Right cardiac atrium (tissue), 5 donors: ENCODE results near the gene PSMG3. TPM values are rescaled to one million over a fixed set of nuclear protein-coding genes. Genes with fewer than 3 reads are reported as not detected.

Source experiments
- ATAC-seq, 2 donors: fragments of 200-7000 bp; cut with Tn5 transposase; one replicate each; pipeline versions ENCODE4 v1.8.0 to v1.9.1; 2020; ENCODE audit warnings: moderate library complexity in 2 of 2, mild to moderate bottlenecking in 1 of 2
- DNase-seq, 3 donors: peaks; one replicate each; pipeline ENCODE4 v3.0.0-alpha.2; 2020
- H3K27ac ChIP-seq: one replicate; pipeline ENCODE4 v1.5.1; 2013; ENCODE audit warnings: mild to moderate bottlenecking, low read length, control low read depth, moderate library complexity
- H3K27me3 ChIP-seq: one replicate; pipeline ENCODE4 v1.6.1; 2013; ENCODE audit not compliant: control insufficient read depth, insufficient read depth
- H3K4me1 ChIP-seq: one replicate; pipeline ENCODE4 v1.6.1; 2013; ENCODE audit warnings: low read length; ENCODE audit not compliant: control insufficient read depth, insufficient read depth
- H3K4me3 ChIP-seq: one replicate; pipeline ENCODE4 v1.5.1; 2013; ENCODE audit warnings: low read length, control low read depth
- H3K9me3 ChIP-seq: one replicate; pipeline ENCODE4 v1.6.1; 2013; ENCODE audit warnings: low read length; ENCODE audit not compliant: control insufficient read depth
- WGBS: extraction: QIAGEN DNeasy Blood & Tissue Kit; methylation state at CpG from one replicate; pipeline ENCODE4 v1.1.7; 2013; 5-methylcytosine and 5-hydroxymethylcytosine counted together
- intact Hi-C, 4 donors: fragments of 100-400 bp; cut with DNase I; formaldehyde crosslinking; loops; one replicate each; pipeline versions ENCODE4 v1.11.0 to v1.14.0; 2022 to 2023
- polyA plus RNA-seq: library from polyadenylated mRNA; stranded (reverse); fragments of 200-250 nt; gene quantifications from one replicate; pipeline ENCODE4 v1.2.3, GENCODE V29; 2013
- total RNA-seq, 4 donors: library from RNA; stranded (reverse); fragmentation: NEBNext Ultra II Directional; extraction: Animal tissue kit (Norgen Biotek cat#: 25700); gene quantifications; one replicate each; pipeline ENCODE4 v1.2.1, GENCODE V29; 2021
- donor health status: healthy with polysubstance abuse.
- donor health status: DM: no; HTN: yes; CAD: no.
- donor health status: DM: no; HTN: no; CAD: no.
- donor health status: DM: no; HTN: yes; CAD: no; lungs with severe emphysema.
- donor health status: DM: yes; HTN: yes; CAD: no.

PSMG3 gene
- total and polyA plus RNA-seq, 5 donors: 11.6 to 27.6 (median 14.3) TPM

GRCh38 chr7:1541431-1542162, 28.2 kb downstream of the PSMG3 start:
- Histone ChIP-seq H3K27me3 (no peaks in the 10 kb centered on the region), H3K9me3 (no peaks in the 10 kb centered on the region), H3K27ac (no peak overlapping the region), H3K4me3 (no peak overlapping the region), H3K4me1 (peaks cover 3% of the 10 kb centered on the region)
- intact Hi-C loops: no loop called here
- no peak for ATAC-seq
- peak in 2 of 3 donors; percentile 52 to 53 for DNase-seq
- 92% methylated on average over 33 of the region's 33 CpGs for WGBS

- no peak overlapping the region for H3K27ac ChIP-seq
- no peaks in the 10 kb centered on the region for H3K27me3 ChIP-seq
- H3K9me3 ChIP-seq: no peaks in the 10 kb centered on the region
- peak in 2 of 3 donors; percentile 47 to 63 for DNase-seq
- peaks cover 3% of the 10 kb centered on the region for H3K4me1 ChIP-seq
- intact Hi-C loops: no loop called here
- no peak for ATAC-seq
- no peak overlapping the region for H3K4me3 ChIP-seq
- 89% methylated on average over 31 of the region's 31 CpGs for WGBS
Observed at GRCh38 chr7:1540776-1541271, 29.0 kb downstream of the PSMG3 start.

GRCh38 chr7:1539882-1540775, 29.7 kb downstream of the PSMG3 start:
- Histone ChIP-seq H3K27me3 (no peaks in the 10 kb centered on the region), H3K4me1 (peaks cover 3% of the 10 kb centered on the region), H3K4me3 (no peak overlapping the region), H3K9me3 (no peaks in the 10 kb centered on the region), H3K27ac (no peak overlapping the region)
- intact Hi-C loops: no loop called here
- DNase-seq: peak; percentile 26 to 65 (median 57)
- no peak for ATAC-seq
- 94% methylated on average over 73 of the region's 73 CpGs for WGBS

- DNase-seq (peak; percentile 35 to 76 (median 71)), ATAC-seq (no peak)
- intact Hi-C loops: no loop called here
- Histone ChIP-seq H3K27ac (peak overlapping the region; percentile 98), H3K9me3 (no peaks in the 10 kb centered on the region), H3K4me1 (peaks cover 3% of the 10 kb centered on the region), H3K4me3 (no peak overlapping the region), H3K27me3 (no peaks in the 10 kb centered on the region)
- whole genome bisulfite sequencing: 78% methylated on average over 36 of the region's 36 CpGs
Observed at GRCh38 chr7:1539181-1539881, 30.5 kb downstream of the PSMG3 start.

GRCh38 chr7:1538544-1539180, 31.2 kb downstream of the PSMG3 start:
- ATAC-seq (no peak), DNase-seq (peak; percentile 34 to 74 (median 60))
- Histone ChIP-seq H3K9me3 (no peaks in the 10 kb centered on the region), H3K27me3 (no peaks in the 10 kb centered on the region), H3K4me1 (peaks cover 7% of the 10 kb centered on the region), H3K27ac (peak overlapping the region; percentile 98), H3K4me3 (peak overlapping the region; percentile 17)
- WGBS: 53% methylated on average over 25 of the region's 25 CpGs
- intact Hi-C loops: no loop called here

GRCh38 chr7:1537535-1538412, 32.1 kb downstream of the PSMG3 start:
- Histone ChIP-seq H3K27me3 (no peaks in the 10 kb centered on the region), H3K9me3 (no peaks in the 10 kb centered on the region), H3K4me1 (peaks cover 10% of the 10 kb centered on the region), H3K27ac (peak overlapping the region; percentile 98), H3K4me3 (peak overlapping the region; percentile 34)
- ATAC-seq (peak; percentile 59 to 65), DNase-seq (peak; percentile 92 to 98 (median 96))
- WGBS: 12% methylated on average over 56 of the region's 56 CpGs
- intact Hi-C loops: no loop called here

GRCh38 chr7:1536743-1537534, 32.9 kb downstream of the PSMG3 start:
- intact Hi-C loops: no loop called here
- Histone ChIP-seq H3K27me3 (no peaks in the 10 kb centered on the region), H3K27ac (peak overlapping the region; percentile 98), H3K4me3 (peak overlapping the region; percentile 34), H3K4me1 (peaks cover 10% of the 10 kb centered on the region), H3K9me3 (no peaks in the 10 kb centered on the region)
- ATAC-seq (peak; percentile 89 to 92), DNase-seq (peak; percentile 97 to 99 (median 97))
- WGBS: 15% methylated on average over 52 of the region's 52 CpGs

GRCh38 chr7:1536455-1536742, 33.4 kb downstream of the PSMG3 start:
- no peaks in the 10 kb centered on the region for H3K27me3 ChIP-seq
- peak overlapping the region; percentile 98 for H3K27ac ChIP-seq
- no peak for DNase-seq
- 56% methylated on average over 7 of the region's 7 CpGs for WGBS
- H3K9me3 ChIP-seq: no peaks in the 10 kb centered on the region
- intact Hi-C loops: no loop called here
- peaks cover 10% of the 10 kb centered on the region for H3K4me1 ChIP-seq
- H3K4me3 ChIP-seq: no peak overlapping the region
- ATAC-seq: no peak

- DNase-seq: peak; percentile 22 to 68 (median 66)
- no peaks in the 10 kb centered on the region for H3K27me3 ChIP-seq
- H3K4me1 ChIP-seq: peaks cover 10% of the 10 kb centered on the region
- H3K9me3 ChIP-seq: no peaks in the 10 kb centered on the region
- no peak for ATAC-seq
- H3K4me3 ChIP-seq: no peak overlapping the region
- intact Hi-C loops: no loop called here
- H3K27ac ChIP-seq: peak overlapping the region; percentile 98
- WGBS: 90% methylated on average over 42 of the region's 42 CpGs
Observed at GRCh38 chr7:1535701-1536454, 34.0 kb downstream of the PSMG3 start.
